GM10266 (cell line): ENCODE data around the gene VPS4A.

Experiments
- DNase-seq: peaks from one replicate; pipeline ENCODE4 v3.0.0; 2012; ENCODE audit errors: extremely low spot score
- TF ChIP-seq, protein P1 (sequence below): IDR thresholded peaks from 2 replicates; pipeline ENCODE4 v1.5.1; 2012; ENCODE audit warnings: mild to moderate bottlenecking, low read depth; ENCODE audit not compliant: control insufficient read depth, insufficient read depth; ENCODE audit errors: missing control alignments

The VPS4A gene

DNA sequence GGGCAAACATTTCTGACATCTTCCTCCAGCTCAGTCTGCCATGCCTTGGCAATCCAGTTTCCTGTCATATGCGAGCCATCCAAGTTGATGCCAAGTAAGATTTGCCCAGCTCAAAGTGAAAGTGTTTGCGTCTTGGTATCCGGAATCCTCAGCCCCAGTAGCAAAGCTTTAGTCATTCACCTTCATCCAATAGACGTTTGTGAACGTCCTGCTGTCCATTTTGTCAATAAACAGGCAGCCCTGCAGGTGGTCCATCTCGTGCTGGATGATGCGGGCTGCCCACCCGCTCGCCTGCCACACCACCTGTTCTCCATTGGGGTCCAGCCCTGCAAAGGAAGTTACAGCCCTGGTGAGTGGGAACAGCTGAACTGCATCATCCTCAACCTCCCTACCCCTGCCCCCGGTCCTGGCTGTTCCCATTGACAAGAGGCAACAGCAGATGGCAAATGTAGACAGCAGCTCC is 17.7 kb downstream of the VPS4A start:
- no peak for DNase-seq
- TF ChIP-seq, protein P1, sequence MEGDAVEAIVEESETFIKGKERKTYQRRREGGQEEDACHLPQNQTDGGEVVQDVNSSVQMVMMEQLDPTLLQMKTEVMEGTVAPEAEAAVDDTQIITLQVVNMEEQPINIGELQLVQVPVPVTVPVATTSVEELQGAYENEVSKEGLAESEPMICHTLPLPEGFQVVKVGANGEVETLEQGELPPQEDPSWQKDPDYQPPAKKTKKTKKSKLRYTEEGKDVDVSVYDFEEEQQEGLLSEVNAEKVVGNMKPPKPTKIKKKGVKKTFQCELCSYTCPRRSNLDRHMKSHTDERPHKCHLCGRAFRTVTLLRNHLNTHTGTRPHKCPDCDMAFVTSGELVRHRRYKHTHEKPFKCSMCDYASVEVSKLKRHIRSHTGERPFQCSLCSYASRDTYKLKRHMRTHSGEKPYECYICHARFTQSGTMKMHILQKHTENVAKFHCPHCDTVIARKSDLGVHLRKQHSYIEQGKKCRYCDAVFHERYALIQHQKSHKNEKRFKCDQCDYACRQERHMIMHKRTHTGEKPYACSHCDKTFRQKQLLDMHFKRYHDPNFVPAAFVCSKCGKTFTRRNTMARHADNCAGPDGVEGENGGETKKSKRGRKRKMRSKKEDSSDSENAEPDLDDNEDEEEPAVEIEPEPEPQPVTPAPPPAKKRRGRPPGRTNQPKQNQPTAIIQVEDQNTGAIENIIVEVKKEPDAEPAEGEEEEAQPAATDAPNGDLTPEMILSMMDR = no peak

DNA sequence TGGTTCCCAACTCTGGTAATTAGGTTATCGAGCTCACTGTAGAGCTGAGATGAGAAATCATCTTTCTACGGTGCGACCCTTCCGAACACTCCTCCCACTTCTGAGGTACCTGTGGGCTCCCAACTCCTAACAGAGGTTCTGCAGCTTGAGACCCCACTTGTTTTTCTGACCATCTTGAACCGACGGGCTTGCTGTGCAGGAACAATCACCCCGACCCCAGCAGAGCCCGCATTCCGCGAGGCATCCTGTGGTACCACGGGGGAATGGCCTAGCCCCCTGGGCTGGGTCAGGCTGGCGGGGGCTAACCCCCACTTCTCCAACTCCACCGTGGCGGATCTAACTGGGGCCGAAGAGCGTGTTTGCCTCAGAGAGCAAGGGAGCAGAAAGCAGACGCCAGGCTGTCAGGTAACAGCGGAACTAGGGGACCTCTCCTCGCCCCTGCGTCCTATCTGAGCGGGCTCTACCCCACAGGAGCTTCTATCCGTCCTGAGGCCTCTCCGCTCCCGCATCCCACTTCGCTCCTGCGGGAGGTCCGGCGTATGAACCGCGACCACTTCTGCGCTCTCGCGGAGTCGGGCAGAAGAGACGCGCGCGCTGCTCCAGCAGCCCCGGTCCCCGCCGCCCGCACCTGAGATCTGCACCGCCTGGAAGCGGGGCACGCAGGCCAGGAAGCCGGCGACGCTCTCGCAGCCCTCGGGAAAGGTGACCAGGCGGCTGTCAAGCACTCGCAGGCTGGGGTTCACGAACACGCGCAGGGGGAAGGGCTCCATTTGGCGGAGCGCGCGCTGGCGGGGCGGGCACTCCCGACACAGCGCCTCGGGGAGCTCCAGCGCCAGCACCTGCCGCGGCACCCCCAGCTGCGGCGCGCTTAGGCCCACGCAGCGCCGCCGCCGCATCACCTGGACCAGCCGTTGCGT is 18.5 kb downstream of the VPS4A start:
- DNase-seq = peak; percentile 64
- TF ChIP-seq, protein P1 = no peak

DNA sequence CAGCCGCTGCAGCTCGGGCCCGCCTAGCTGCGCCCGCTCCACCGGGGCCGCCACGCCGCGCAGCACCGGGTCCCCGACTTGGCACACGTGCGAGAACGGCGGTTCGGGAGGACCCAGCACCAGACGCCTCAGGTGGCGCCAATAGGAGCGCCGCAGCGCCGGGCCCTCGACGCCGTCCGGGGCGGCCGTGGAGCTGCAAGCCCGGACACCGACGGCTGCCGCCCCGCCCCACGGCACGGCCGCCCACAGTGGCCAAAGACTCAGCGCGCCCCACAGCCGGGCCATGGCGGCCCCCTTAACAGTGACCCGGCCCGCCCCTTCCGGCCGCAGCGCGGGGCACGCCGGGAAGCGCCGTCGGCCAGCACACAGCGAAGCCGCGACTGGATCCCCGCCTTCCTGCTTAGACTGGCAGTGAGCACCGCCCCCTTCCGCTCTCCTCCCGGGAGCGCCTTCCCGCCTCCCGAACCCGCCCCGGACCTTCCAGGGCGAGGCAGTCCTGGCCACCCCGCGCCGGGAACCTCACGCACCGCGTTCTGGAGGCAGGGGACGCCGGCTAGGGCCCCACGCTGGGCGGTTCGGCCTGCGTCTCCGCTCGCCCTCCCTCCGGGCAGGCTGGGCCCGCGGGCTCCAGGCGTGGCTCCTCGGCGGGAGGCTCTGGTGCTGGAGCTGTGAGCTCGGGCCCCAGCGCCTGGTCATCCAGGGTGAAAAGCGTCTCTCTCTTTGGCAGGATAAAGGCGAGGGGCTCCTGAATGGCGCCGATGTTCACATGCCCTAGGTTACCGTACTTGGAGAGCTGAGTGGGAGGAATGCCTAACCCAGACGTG is 19.3 kb downstream of the VPS4A start, which contains the start of gene PDF:
PDF (minus strand) TSS at position 303 of the 824 bp plus-strand sequence; CDS start at position 285, 18 bp downstream.
- TF ChIP-seq, protein P1 = peak; percentile 9
- DNase-seq = peak; percentile 96

DNA sequence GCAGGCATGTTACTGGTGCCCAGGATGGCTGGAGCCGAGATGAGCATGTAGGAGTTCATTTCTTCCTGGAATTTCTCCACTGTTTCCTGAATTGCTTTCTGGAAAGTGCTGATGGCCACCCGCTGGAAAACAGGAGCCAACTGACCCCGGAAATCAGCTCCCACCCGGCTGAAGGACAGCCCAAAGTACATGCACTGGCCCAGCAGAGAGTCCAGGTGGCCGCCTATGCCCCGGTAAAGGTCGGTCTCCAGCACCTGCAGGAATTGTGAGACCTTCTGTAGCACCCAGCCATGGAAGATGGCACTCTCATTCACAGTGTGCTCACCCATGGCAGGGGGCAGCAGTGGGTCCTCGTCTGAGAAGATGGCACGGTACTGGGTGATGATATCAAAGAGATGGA is 23.5 kb downstream of the VPS4A start:
- no peak for DNase-seq
- TF ChIP-seq, protein P1 = no peak

DNA sequence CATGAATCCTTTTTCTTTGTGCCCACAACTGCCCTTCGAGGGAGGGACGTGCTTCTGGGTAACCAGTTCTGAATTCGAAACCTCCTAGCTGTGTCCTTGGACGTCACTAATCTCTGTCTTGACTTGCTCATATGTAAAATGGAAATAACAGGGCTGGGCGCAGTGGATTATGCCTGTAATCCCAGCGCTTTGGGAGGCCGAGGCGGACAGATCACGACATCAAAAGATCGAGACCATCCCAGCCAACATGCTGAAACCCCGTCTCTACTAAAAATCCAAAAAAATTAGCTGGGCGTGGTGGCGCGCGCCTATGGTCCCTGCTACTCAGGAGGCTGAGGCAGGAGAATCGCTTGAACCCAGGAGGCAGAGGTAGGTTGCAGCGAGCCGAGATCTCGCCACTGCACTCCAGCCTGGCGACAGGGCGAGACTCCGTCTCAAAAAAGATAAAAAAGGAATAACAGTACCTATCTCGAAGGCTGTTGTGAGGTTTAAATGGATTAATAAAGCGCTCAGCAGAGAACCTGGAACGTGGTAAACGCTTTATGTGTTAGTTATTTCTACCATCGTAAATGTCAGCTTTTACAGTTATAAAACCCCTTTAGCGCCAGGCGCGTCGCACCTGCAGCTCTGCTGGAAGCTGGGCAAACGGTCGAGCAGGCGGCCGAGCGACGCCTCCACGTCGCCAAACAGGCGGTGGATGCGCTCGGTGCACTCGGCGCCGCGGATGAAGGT is 27.6 kb downstream of the VPS4A start:
- TF ChIP-seq, protein P1 = no peak

DNA sequence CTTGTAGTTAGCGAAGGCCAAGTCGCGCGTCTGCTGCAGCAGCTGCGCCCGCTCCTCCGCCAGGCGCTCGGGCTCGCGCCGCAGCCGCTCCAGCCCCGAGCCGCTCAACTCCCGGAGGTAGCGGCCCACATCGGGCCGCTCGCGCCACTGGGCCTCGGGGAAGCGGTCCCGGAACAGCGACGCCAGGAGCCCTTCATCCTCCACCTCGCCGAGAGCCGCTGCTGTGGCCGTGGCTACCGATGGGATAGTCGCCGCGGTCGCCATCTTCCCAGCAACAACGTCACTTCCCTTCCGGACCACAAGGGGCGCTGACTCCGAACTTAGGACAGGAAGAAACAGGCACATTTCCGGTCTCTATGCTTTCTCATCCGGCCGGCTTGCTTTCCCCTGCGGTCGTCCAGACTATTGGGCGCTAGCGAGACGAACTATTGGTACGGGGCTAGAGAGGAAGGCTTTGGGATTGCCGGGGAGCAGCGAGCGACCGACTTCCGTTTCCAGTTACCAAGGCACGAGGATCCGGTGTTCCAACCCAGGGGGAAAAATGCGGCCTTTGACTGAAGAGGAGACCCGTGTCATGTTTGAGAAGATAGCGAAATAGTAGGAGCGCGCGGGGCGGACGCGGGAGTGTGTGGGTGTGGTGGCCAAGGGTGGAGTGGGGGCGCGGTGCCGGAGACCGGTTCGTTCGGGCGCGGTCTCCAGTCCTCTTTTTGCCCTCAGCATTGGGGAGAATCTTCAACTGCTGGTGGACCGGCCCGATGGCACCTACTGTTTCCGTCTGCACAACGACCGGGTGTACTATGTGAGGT is 28.3 kb downstream of the VPS4A start, which contains the start of the genes COG8 and NIP7:
COG8 (minus strand) TSS at position 276 of the 806 bp plus-strand sequence; CDS start at position 264, 12 bp downstream.
NIP7 (plus strand) TSS at position 484 of the 806 bp plus-strand sequence; CDS start at position 542, 58 bp downstream.
- TF ChIP-seq, protein P1 = peak; percentile 90
- peak; percentile 96 for DNase-seq

More for the DNA sequence above, 27.6 kb downstream of the VPS4A start:
- no peak for DNase-seq
